Measurements from ENCODE around the gene ARHGEF10L.

GRCh38 chr1:17511188-17511587, 28.3 kb upstream of the ARHGEF10L start:
- TF ChIP-seq CTCF (IDR thresholded peaks at IDR 0.05; ENCODE audit: low read depth, low read length, poor library complexity, severe bottlenecking) (no peak), EZH2phosphoT487 (IDR thresholded peaks at IDR 0.05; ENCODE audit: borderline replicate concordance, low read length) (no peak)

Data from DOHH2 (cell line).